ENCODE data around the gene MECR.

Gene MECR

GRCh38 chr1:29240986-29241385 is 10.3 kb upstream of the MECR start:
- 100% methylated on average over 1 of the region's 2 CpGs for WGBS (ENCODE audit: insufficient coverage)
- H3K27ac ChIP-seq (ENCODE audit: insufficient read depth in 1 of 2, low read depth in 1 of 2, low read length in 2 of 2, poor library complexity in 1 of 2, severe bottlenecking in 2 of 2), result no peak overlapping the region
- H3K27me3 ChIP-seq (replicated peaks in 2 of 5; ENCODE audit: control insufficient read depth in 4 of 5, insufficient read depth in 5 of 5, low read length in 4 of 5), result peaks cover 0 to 52% (median 30%) of the 10 kb centered on the region in 5 experiments
- ChIA-PET POLR2A (no interaction called here), CTCF (interaction anchor here (1.2 kb wide), 1 partner anchor 867 kb away, joined by 3 read pairs; no protein-coding TSS in a partner anchor)
- DNase-seq, result no peak
- peaks cover 4 to 24% (median 21%) of the 10 kb centered on the region in 4 experiments for H3K4me1 ChIP-seq (ENCODE audit: control extremely low read depth in 1 of 4, control insufficient read depth in 4 of 4, insufficient read depth in 4 of 4, low read length in 3 of 4)
- H3K4me3 ChIP-seq (ENCODE audit: control insufficient read depth in 1 of 7, extremely low read depth in 1 of 7, insufficient read depth in 4 of 7, low read depth in 2 of 7, low read length in 6 of 7), result no peak overlapping the region
- no peaks in the 10 kb centered on the region for H3K36me3 ChIP-seq (ENCODE audit: control insufficient read depth in 4 of 4, insufficient read depth in 4 of 4, low read length in 3 of 4)
- H3K9me3 ChIP-seq (ENCODE audit: control extremely low read depth in 1 of 5, control insufficient read depth in 4 of 5, insufficient read depth in 2 of 5, low read depth in 1 of 5, low read length in 4 of 5), result no peaks in the 10 kb centered on the region

- ChIA-PET CTCF (interaction anchor here (1.2 kb wide), 1 partner anchor 868 kb away, joined by 3 read pairs; no protein-coding TSS in a partner anchor), POLR2A (no interaction called here)
- peaks cover 4 to 25% (median 22%) of the 10 kb centered on the region in 4 experiments for H3K4me1 ChIP-seq (ENCODE audit: control extremely low read depth in 1 of 4, control insufficient read depth in 4 of 4, insufficient read depth in 4 of 4, low read length in 3 of 4)
- no peaks in the 10 kb centered on the region for H3K36me3 ChIP-seq (ENCODE audit: control insufficient read depth in 4 of 4, insufficient read depth in 4 of 4, low read length in 3 of 4)
- 29% methylated on average over 1 of the region's 4 CpGs for WGBS (ENCODE audit: insufficient coverage)
- H3K9me3 ChIP-seq (ENCODE audit: control extremely low read depth in 1 of 5, control insufficient read depth in 4 of 5, insufficient read depth in 2 of 5, low read depth in 1 of 5, low read length in 4 of 5), result no peaks in the 10 kb centered on the region
- no peak for DNase-seq
- H3K27ac ChIP-seq (ENCODE audit: insufficient read depth in 1 of 2, low read depth in 1 of 2, low read length in 2 of 2, poor library complexity in 1 of 2, severe bottlenecking in 2 of 2), result no peak overlapping the region
- peaks cover 0 to 56% (median 30%) of the 10 kb centered on the region in 5 experiments for H3K27me3 ChIP-seq (replicated peaks in 2 of 5; ENCODE audit: control insufficient read depth in 4 of 5, insufficient read depth in 5 of 5, low read length in 4 of 5)
- no peak overlapping the region for H3K4me3 ChIP-seq (ENCODE audit: control insufficient read depth in 1 of 7, extremely low read depth in 1 of 7, insufficient read depth in 4 of 7, low read depth in 2 of 7, low read length in 6 of 7)
Measured at GRCh38 chr1:29240400-29240837, 9.7 kb upstream of the MECR start.

GRCh38 chr1:29239142-29239541 is 8.4 kb upstream of the MECR start:
- Histone ChIP-seq H3K4me1 (ENCODE audit: control extremely low read depth in 1 of 4, control insufficient read depth in 4 of 4, insufficient read depth in 4 of 4, low read length in 3 of 4) (peaks cover 4 to 25% (median 22%) of the 10 kb centered on the region in 4 experiments), H3K27me3 (replicated peaks in 2 of 5; ENCODE audit: control insufficient read depth in 4 of 5, insufficient read depth in 5 of 5, low read length in 4 of 5) (peaks cover 2 to 60% (median 32%) of the 10 kb centered on the region in 5 experiments), H3K4me3 (ENCODE audit: control insufficient read depth in 1 of 7, extremely low read depth in 1 of 7, insufficient read depth in 4 of 7, low read depth in 2 of 7, low read length in 6 of 7) (no peak overlapping the region), H3K36me3 (ENCODE audit: control insufficient read depth in 4 of 4, insufficient read depth in 4 of 4, low read length in 3 of 4) (no peaks in the 10 kb centered on the region), H3K9me3 (ENCODE audit: control extremely low read depth in 1 of 5, control insufficient read depth in 4 of 5, insufficient read depth in 2 of 5, low read depth in 1 of 5, low read length in 4 of 5) (no peaks in the 10 kb centered on the region), H3K27ac (ENCODE audit: insufficient read depth in 1 of 2, low read depth in 1 of 2, low read length in 2 of 2, poor library complexity in 1 of 2, severe bottlenecking in 2 of 2) (no peak overlapping the region)
- no peak for DNase-seq
- ChIA-PET CTCF (interaction anchor here (1.1 to 1.4 kb wide), 3 partner anchors 9 to 31 kb away, joined by 3 to 4 read pairs (median 3); partner anchors contain the start of gene MECR), POLR2A (no interaction called here)
- 59% methylated on average over 5 of the region's 7 CpGs for WGBS (ENCODE audit: insufficient coverage)

GRCh38 chr1:29238620-29239002 is 7.9 kb upstream of the MECR start:
- Histone ChIP-seq H3K4me1 (ENCODE audit: control extremely low read depth in 1 of 4, control insufficient read depth in 4 of 4, insufficient read depth in 4 of 4, low read length in 3 of 4) (peaks cover 4 to 25% (median 22%) of the 10 kb centered on the region in 4 experiments), H3K9me3 (ENCODE audit: control extremely low read depth in 1 of 5, control insufficient read depth in 4 of 5, insufficient read depth in 2 of 5, low read depth in 1 of 5, low read length in 4 of 5) (no peaks in the 10 kb centered on the region), H3K27ac (ENCODE audit: insufficient read depth in 1 of 2, low read depth in 1 of 2, low read length in 2 of 2, poor library complexity in 1 of 2, severe bottlenecking in 2 of 2) (no peak overlapping the region), H3K27me3 (replicated peaks in 2 of 5; ENCODE audit: control insufficient read depth in 4 of 5, insufficient read depth in 5 of 5, low read length in 4 of 5) (peaks cover 2 to 65% (median 33%) of the 10 kb centered on the region in 5 experiments), H3K4me3 (ENCODE audit: control insufficient read depth in 1 of 7, extremely low read depth in 1 of 7, insufficient read depth in 4 of 7, low read depth in 2 of 7, low read length in 6 of 7) (peak overlapping the region in 1 of 7 experiments; percentile 73), H3K36me3 (ENCODE audit: control insufficient read depth in 4 of 4, insufficient read depth in 4 of 4, low read length in 3 of 4) (no peaks in the 10 kb centered on the region)
- CTCF ChIA-PET, result interaction anchor here (1.1 to 1.4 kb wide), 3 partner anchors 8 to 31 kb away, joined by 3 to 4 read pairs (median 3); partner anchors contain the start of gene MECR
- POLR2A ChIA-PET, result no interaction called here
- DNase-seq, result no peak
- 28% methylated on average over 11 of the region's 11 CpGs for WGBS (ENCODE audit: insufficient coverage)

GRCh38 chr1:29237852-29238619 is 7.3 kb upstream of the MECR start:
- H3K9me3 ChIP-seq (ENCODE audit: control extremely low read depth in 1 of 5, control insufficient read depth in 4 of 5, insufficient read depth in 2 of 5, low read depth in 1 of 5, low read length in 4 of 5), result no peaks in the 10 kb centered on the region
- peak overlapping the region in 6 of 7 experiments; percentile 19 to 73 (median 55) for H3K4me3 ChIP-seq (ENCODE audit: control insufficient read depth in 1 of 7, extremely low read depth in 1 of 7, insufficient read depth in 4 of 7, low read depth in 2 of 7, low read length in 6 of 7)
- peaks cover 2 to 65% (median 35%) of the 10 kb centered on the region in 5 experiments for H3K27me3 ChIP-seq (replicated peaks in 2 of 5; ENCODE audit: control insufficient read depth in 4 of 5, insufficient read depth in 5 of 5, low read length in 4 of 5)
- WGBS (ENCODE audit: insufficient coverage), result under 1% methylated on average over 77 of the region's 93 CpGs
- peak in 2 of 3 donors; percentile 50 to 69 for DNase-seq
- H3K4me1 ChIP-seq (ENCODE audit: control extremely low read depth in 1 of 4, control insufficient read depth in 4 of 4, insufficient read depth in 4 of 4, low read length in 3 of 4), result peaks cover 4 to 25% (median 22%) of the 10 kb centered on the region in 4 experiments
- H3K27ac ChIP-seq (ENCODE audit: insufficient read depth in 1 of 2, low read depth in 1 of 2, low read length in 2 of 2, poor library complexity in 1 of 2, severe bottlenecking in 2 of 2), result no peak overlapping the region
- ChIA-PET POLR2A (no interaction called here), CTCF (no interaction called here)
- H3K36me3 ChIP-seq (ENCODE audit: control insufficient read depth in 4 of 4, insufficient read depth in 4 of 4, low read length in 3 of 4), result no peaks in the 10 kb centered on the region

- Histone ChIP-seq H3K27ac (ENCODE audit: insufficient read depth in 1 of 2, low read depth in 1 of 2, low read length in 2 of 2, poor library complexity in 1 of 2, severe bottlenecking in 2 of 2) (no peak overlapping the region), H3K9me3 (ENCODE audit: control extremely low read depth in 1 of 5, control insufficient read depth in 4 of 5, insufficient read depth in 2 of 5, low read depth in 1 of 5, low read length in 4 of 5) (no peaks in the 10 kb centered on the region), H3K36me3 (ENCODE audit: control insufficient read depth in 4 of 4, insufficient read depth in 4 of 4, low read length in 3 of 4) (no peaks in the 10 kb centered on the region), H3K4me3 (ENCODE audit: control insufficient read depth in 1 of 7, extremely low read depth in 1 of 7, insufficient read depth in 4 of 7, low read depth in 2 of 7, low read length in 6 of 7) (peak overlapping the region in 6 of 7 experiments; percentile 32 to 75 (median 64)), H3K4me1 (ENCODE audit: control extremely low read depth in 1 of 4, control insufficient read depth in 4 of 4, insufficient read depth in 4 of 4, low read length in 3 of 4) (peaks cover 4 to 25% (median 22%) of the 10 kb centered on the region in 4 experiments), H3K27me3 (replicated peaks in 2 of 5; ENCODE audit: control insufficient read depth in 4 of 5, insufficient read depth in 5 of 5, low read length in 4 of 5) (peaks cover 2 to 65% (median 35%) of the 10 kb centered on the region in 5 experiments)
- under 1% methylated on average over 74 of the region's 79 CpGs for WGBS (ENCODE audit: insufficient coverage)
- ChIA-PET POLR2A (no interaction called here), CTCF (interaction anchor here (0.6 to 1.4 kb wide), 2 partner anchors 11 to 1456 kb away, joined by 3 to 4 read pairs; no protein-coding TSS in a partner anchor)
- peak; percentile 47 to 66 (median 53) for DNase-seq
Measured at GRCh38 chr1:29237129-29237821, 6.5 kb upstream of the MECR start.

Data from common myeloid progenitor, CD34-positive (primary cell).